Stimulated activated CD4-positive, alpha-beta T cell treated with anti-CD3 and anti-CD28 coated beads, Interleukin-12 subunit alpha, Interleukin-12 subunit beta, amount 100 ng/mL, for 48 hours (primary cell): Measurements from ENCODE around the gene SERF2.
"Not testable (repeated sequence)": the region's sequence is repeated elsewhere in the genome, so short reads cannot be mapped to it uniquely, and the experiment has no call there.

ENCODE experiments used
- DNase-seq, 3 donors: peaks; one replicate each; pipeline ENCODE4 v3.0.0-alpha.2; 2020; ENCODE audit warnings: low read depth in 2 of 3, low spot score in 1 of 3

SERF2 gene

GRCh38 chr15:43829951-43830540 is 37.9 kb downstream of the SERF2 start:
- DNase-seq: not testable (repeated sequence)

DNA sequence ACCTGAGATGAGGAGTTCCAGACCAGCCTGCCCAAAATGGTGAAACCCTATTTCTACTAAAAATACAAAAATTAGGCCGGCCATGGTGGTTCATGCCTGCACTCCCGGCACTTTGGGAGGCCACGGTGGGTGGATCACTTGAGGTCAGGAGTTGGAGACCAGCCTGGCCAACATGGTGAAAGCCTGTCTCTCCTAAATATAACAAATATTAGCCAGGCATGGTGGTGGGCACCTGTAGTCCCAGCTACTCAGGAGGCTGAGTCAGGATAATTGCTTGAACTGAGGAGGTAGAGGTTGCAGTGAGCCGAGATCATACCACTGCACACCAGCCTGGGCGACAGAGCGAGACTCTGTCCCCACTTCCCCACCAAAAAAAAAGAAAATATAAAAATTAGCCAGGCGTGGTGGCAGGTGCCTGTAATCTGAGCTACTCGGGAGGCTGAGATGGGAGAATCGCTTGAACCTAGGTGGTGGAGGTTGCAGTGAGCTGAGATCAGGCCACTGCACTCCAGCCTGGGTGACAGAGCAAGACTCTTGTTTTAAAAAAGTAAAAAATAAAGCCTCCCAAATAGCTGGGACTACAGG is 38.7 kb downstream of the SERF2 start:
- DNase-seq: not testable (repeated sequence)

- DNase-seq: not testable (repeated sequence)
Measured at GRCh38 chr15:43831519-43832052, 39.5 kb downstream of the SERF2 start.

DNA sequence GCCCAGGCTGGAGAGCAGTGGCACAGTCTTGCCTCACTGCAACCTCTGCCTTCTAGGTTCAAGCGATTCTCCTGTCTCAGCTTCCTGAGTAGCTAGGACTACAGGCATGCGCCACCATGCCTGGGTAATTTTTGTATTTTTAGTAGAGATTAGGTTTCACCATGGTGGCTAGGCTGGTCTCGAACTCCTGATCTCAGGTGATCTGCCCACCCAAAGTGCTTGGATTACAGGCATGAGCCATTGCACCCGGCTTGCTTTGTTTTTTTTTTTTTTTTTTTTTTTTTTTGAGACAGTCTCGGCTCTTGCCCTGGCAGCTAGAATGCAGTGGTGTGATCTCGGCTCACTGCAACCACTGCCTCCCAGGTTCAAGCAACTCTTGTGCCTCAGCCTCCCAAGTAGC is 40.4 kb downstream of the SERF2 start:
- not testable (repeated sequence) for DNase-seq

- DNase-seq: no peak
Measured at GRCh38 chr15:43845421-43845820, 53.3 kb downstream of the SERF2 start.
